ENCODE measurements around the gene TCN2.
"Not testable (repeated sequence)": the region's sequence is repeated elsewhere in the genome, so short reads cannot be mapped to it uniquely, and the experiment has no call there.

The TCN2 gene

GRCh38 chr22:30603801-30604200 is 3.2 kb upstream of the TCN2 start:
- DNase-seq, result no peak
- intact Hi-C loops (cut with DNase I), result no loop called here

- intact Hi-C loops (cut with DNase I), result no loop called here
- DNase-seq, result no peak
Measured at GRCh38 chr22:30604723-30605122, 2.3 kb upstream of the TCN2 start.

GRCh38 chr22:30605449-30606110 is 1.4 kb upstream of the TCN2 start:
- DNase-seq, result peak in 36 of 42 donors; percentile 8 to 81 (median 47)
- intact Hi-C loops (cut with DNase I), result no loop called here

- no peak for DNase-seq
- intact Hi-C loops (cut with DNase I), result no loop called here
Measured at GRCh38 chr22:30607300-30607930, 441 bp downstream of the TCN2 start.

- intact Hi-C loops (cut with DNase I), result no loop called here
- DNase-seq, result peak in 17 of 42 donors; percentile 14 to 48 (median 32)
Measured at GRCh38 chr22:30607939-30608338, 965 bp downstream of the TCN2 start.

- intact Hi-C loops (cut with DNase I), result no loop called here
- peak in 20 of 42 donors; percentile 14 to 65 (median 27) for DNase-seq
Measured at GRCh38 chr22:30609260-30610185, 2.5 kb downstream of the TCN2 start.

- peak in 8 of 42 donors; percentile 14 to 47 (median 28) for DNase-seq
- intact Hi-C loops (cut with DNase I), result no loop called here
Measured at GRCh38 chr22:30610299-30610698, 3.3 kb downstream of the TCN2 start.

- no peak for DNase-seq
- intact Hi-C loops (cut with DNase I), result no loop called here
Measured at GRCh38 chr22:30611197-30611596, 4.2 kb downstream of the TCN2 start.

- no peak for DNase-seq
- intact Hi-C loops (cut with DNase I), result no loop called here
Measured at GRCh38 chr22:30612789-30613188, 5.8 kb downstream of the TCN2 start.

- intact Hi-C loops (cut with DNase I), result no loop called here
Measured at GRCh38 chr22:30614268-30614667, 7.3 kb downstream of the TCN2 start.

GRCh38 chr22:30614879-30615278 is 7.9 kb downstream of the TCN2 start:
- DNase-seq, result no peak
- intact Hi-C loops (cut with DNase I), result no loop called here

More at GRCh38 chr22:30614268-30614667, 7.3 kb downstream of the TCN2 start:
- no peak for DNase-seq

GRCh38 chr22:30615543-30615954 is 8.6 kb downstream of the TCN2 start:
- no peak for DNase-seq
- intact Hi-C loops (cut with DNase I), result no loop called here

GRCh38 chr22:30617819-30618218 is 10.8 kb downstream of the TCN2 start:
- no peak for DNase-seq
- intact Hi-C loops (cut with DNase I), result no loop called here

- intact Hi-C loops (cut with DNase I), result not testable (repeated sequence)
Measured at GRCh38 chr22:30619909-30620308, 12.9 kb downstream of the TCN2 start.

GRCh38 chr22:30626413-30626812 is 19.4 kb downstream of the TCN2 start:
- intact Hi-C loops (cut with DNase I), result no loop called here
- no peak for DNase-seq

More at GRCh38 chr22:30619909-30620308, 12.9 kb downstream of the TCN2 start:
- not testable (repeated sequence) for DNase-seq

GRCh38 chr22:30627471-30627870 is 20.5 kb downstream of the TCN2 start:
- intact Hi-C loops (cut with DNase I), result no loop called here

GRCh38 chr22:30628491-30628890 is 21.5 kb downstream of the TCN2 start:
- peak in 27 of 42 donors; percentile 26 to 85 (median 52) for DNase-seq
- intact Hi-C loops (cut with DNase I), result no loop called here

More at GRCh38 chr22:30627471-30627870, 20.5 kb downstream of the TCN2 start:
- no peak for DNase-seq

GRCh38 chr22:30631469-30631868 is 24.5 kb downstream of the TCN2 start:
- DNase-seq; intact Hi-C loops (cut with DNase I): not testable (repeated sequence)

GRCh38 chr22:30634471-30635233 is 27.7 kb downstream of the TCN2 start:
- intact Hi-C loops (cut with DNase I), result loop anchor here (2.0 kb wide), 2 partner anchors 60 to 120 kb away; partner anchors contain the start of gene OSBP2
- DNase-seq, result peak; percentile 77 to 97 (median 93)
